IMR-90 (cell line): ENCODE measurements around the gene RUNX2. TPM values are rescaled to one million over a fixed set of nuclear protein-coding genes. Genes with fewer than 3 reads are reported as not detected.

ENCODE experiments used
- ATAC-seq: fragments of 200-7000 bp; cut with Tn5 transposase; 2 replicates; pipeline ENCODE4 v1.9.1; 2020; ENCODE audit warnings: low read depth, mild to moderate bottlenecking, moderate library complexity
- BruUV-seq: library from RNA; stranded (reverse); fragments of 400-500 nt; replicated peaks from 2 replicates; lab custom pipeline; 2021; lab: Mats Ljungman, UMichigan
- CTCF ChIA-PET: fragments of 300-600 bp; formaldehyde crosslinking; extraction: SDS; loops from one replicate; lab custom pipeline; 2021; ENCODE audit warnings: antibody characterized with exemption; lab: Yijun Ruan, JAX
- POLR2A ChIA-PET: fragments of 300-600 bp; sonication (Branson Sonifier 250); formaldehyde crosslinking; loops from one replicate; lab custom pipeline; 2022; ENCODE audit warnings: antibody characterized with exemption; ENCODE audit not compliant: unreplicated experiment; lab: Charles Lee
- DNase-seq: peaks from one replicate; pipeline ENCODE4 v3.0.0; 2013
- H2AFZ ChIP-seq: replicated peaks from 2 replicates; pipeline ENCODE3; 2013; ENCODE audit warnings: low read length, mild to moderate bottlenecking; ENCODE audit not compliant: poor library complexity
- H2AK5ac ChIP-seq: 2 replicates; pipeline ENCODE4 v1.6.1; 2013; ENCODE audit warnings: low read depth, low read length, inconsistent platforms
- H2AK9ac ChIP-seq: replicated peaks from 2 replicates; pipeline ENCODE3; 2013; ENCODE audit warnings: mild to moderate bottlenecking, low read depth, low read length, moderate library complexity; ENCODE audit not compliant: poor library complexity
- H2BK120ac ChIP-seq: 2 replicates; pipeline ENCODE4 v1.6.1; 2013; ENCODE audit warnings: low read depth, low read length, inconsistent platforms
- H2BK15ac ChIP-seq: 3 replicates; pipeline ENCODE4 v1.6.1; 2013; ENCODE audit warnings: low read depth, low read length, inconsistent platforms
- H2BK20ac ChIP-seq: 2 replicates; pipeline ENCODE4 v1.6.1; 2013; ENCODE audit warnings: low read depth, mild to moderate bottlenecking, inconsistent platforms, low read length, moderate library complexity
- H2BK5ac ChIP-seq: 2 replicates; pipeline ENCODE4 v1.6.1; 2013; ENCODE audit warnings: mild to moderate bottlenecking, low read depth, low read length, inconsistent platforms; ENCODE audit not compliant: poor library complexity, severe bottlenecking
- H3K14ac ChIP-seq: replicated peaks from 2 replicates; pipeline ENCODE4 v1.6.1; 2013; ENCODE audit warnings: low read depth, low read length, inconsistent platforms
- H3K18ac ChIP-seq: 2 replicates; pipeline ENCODE4 v1.6.1; 2013; ENCODE audit warnings: low read depth, low read length, control low read depth
- H3K23ac ChIP-seq: 2 replicates; pipeline ENCODE4 v1.6.1; 2013; ENCODE audit warnings: low read depth, low read length, inconsistent platforms
- H3K27ac ChIP-seq: 2 replicates; pipeline ENCODE4 v1.5.1; 2013; ENCODE audit warnings: mild to moderate bottlenecking, control low read depth, low read length; ENCODE audit not compliant: insufficient read depth
- H3K27me3 ChIP-seq: 2 replicates; pipeline ENCODE4 v1.6.1; 2013; ENCODE audit warnings: low read length; ENCODE audit not compliant: control insufficient read depth, insufficient read depth
- H3K36me3 ChIP-seq: 2 replicates; pipeline ENCODE4 v1.6.1; 2013; ENCODE audit warnings: low read length, mixed read lengths; ENCODE audit not compliant: control insufficient read depth, insufficient read depth
- H3K4ac ChIP-seq: 2 replicates; pipeline ENCODE4 v1.6.1; 2013; ENCODE audit warnings: low read depth, low read length, inconsistent platforms
- H3K4me1 ChIP-seq: 2 replicates; pipeline ENCODE4 v1.6.1; 2013; ENCODE audit warnings: low read length, mixed read lengths; ENCODE audit not compliant: control insufficient read depth, insufficient read depth
- H3K4me2 ChIP-seq: 2 replicates; pipeline ENCODE4 v1.6.1; 2013; ENCODE audit warnings: low read depth, mild to moderate bottlenecking, control low read depth, low read length, moderate library complexity
- H3K4me3 ChIP-seq: 2 replicates; pipeline ENCODE4 v1.5.1; 2013; ENCODE audit warnings: low read depth, mild to moderate bottlenecking, control low read depth, low read length, moderate library complexity; ENCODE audit not compliant: insufficient read depth
- H3K56ac ChIP-seq: 2 replicates; pipeline ENCODE4 v1.6.1; 2013; ENCODE audit warnings: low read length, inconsistent platforms; ENCODE audit not compliant: insufficient read depth; ENCODE audit errors: extremely low read depth
- H3K79me1 ChIP-seq, 2 experiments: 2 replicates each; pipeline ENCODE4 v1.6.1; 2013; ENCODE audit warnings: low read length in 2 of 2, inconsistent platforms in 1 of 2, low read depth in 1 of 2
- H3K9ac ChIP-seq: 2 replicates; pipeline ENCODE4 v1.6.1; 2013; ENCODE audit warnings: low read depth, low read length, control low read depth
- H3K9me1 ChIP-seq: 2 replicates; pipeline ENCODE4 v1.6.1; 2013; ENCODE audit warnings: low read length, inconsistent platforms; ENCODE audit not compliant: insufficient read depth
- H3K9me3 ChIP-seq: 2 replicates; pipeline ENCODE4 v1.6.1; 2013; ENCODE audit warnings: low read length; ENCODE audit not compliant: control insufficient read depth, insufficient read depth
- H4K20me1 ChIP-seq: 2 replicates; pipeline ENCODE4 v1.6.1; 2013; ENCODE audit warnings: low read length, inconsistent platforms; ENCODE audit not compliant: insufficient read depth
- H4K5ac ChIP-seq: 2 replicates; pipeline ENCODE4 v1.6.1; 2013; ENCODE audit warnings: mild to moderate bottlenecking, low read depth, low read length, control low read depth
- H4K8ac ChIP-seq, 2 experiments: 2 replicates each; pipeline ENCODE4 v1.6.1; 2013; ENCODE audit warnings: low read depth in 2 of 2, low read length in 2 of 2, control low read depth in 1 of 2, inconsistent platforms in 1 of 2
- H4K91ac ChIP-seq: 2 replicates; pipeline ENCODE4 v1.6.1; 2013; ENCODE audit warnings: low read depth, low read length, inconsistent platforms; ENCODE audit not compliant: insufficient read depth
- CHD1 ChIP-seq: IDR thresholded peaks from 2 replicates; pipeline ENCODE4 v1.6.1; 2012; ENCODE audit warnings: low read depth, low read length, improper control_type of control experiment
- ELK1 ChIP-seq: fragments of 150-350 bp; IDR thresholded peaks from 2 replicates; pipeline ENCODE4 v1.6.1; 2016; ENCODE audit warnings: low read depth, mild to moderate bottlenecking, low read length, moderate library complexity, borderline replicate concordance
- MAZ ChIP-seq: IDR thresholded peaks from 2 replicates; pipeline ENCODE4 v1.6.1; 2012; ENCODE audit warnings: low read depth, mild to moderate bottlenecking, low read length, improper control_type of control experiment, moderate library complexity, borderline replicate concordance
- MXI1 ChIP-seq: IDR thresholded peaks from 2 replicates; pipeline ENCODE4 v1.6.1; 2012; ENCODE audit warnings: low read depth, mild to moderate bottlenecking, low read length, moderate library complexity, borderline replicate concordance
- POLR2A ChIP-seq: IDR thresholded peaks from 2 replicates; pipeline ENCODE4 v1.6.1; 2012; ENCODE audit warnings: mild to moderate bottlenecking, low read depth, low read length
- RCOR1 ChIP-seq: IDR thresholded peaks from 2 replicates; pipeline ENCODE4 v1.6.1; 2012; ENCODE audit warnings: mild to moderate bottlenecking, low read length, improper control_type of control experiment; ENCODE audit not compliant: insufficient replicate concordance
- SMC3 ChIP-seq: fragments of 150-350 bp; IDR thresholded peaks from 2 replicates; pipeline ENCODE4 v1.6.1; 2016; ENCODE audit warnings: low read depth, mild to moderate bottlenecking, antibody characterized with exemption, low read length, moderate library complexity
- WGBS, 2 experiments: methylation state at CpG; one replicate each; pipeline versions ENCODE4 v1.1.5 to v1.1.7; 2013; ENCODE audit warnings: missing lambda C conversion rate in 2 of 2; ENCODE audit not compliant: insufficient read length in 1 of 2; ENCODE audit errors: extremely low coverage in 2 of 2; 5-methylcytosine and 5-hydroxymethylcytosine counted together
- dilution Hi-C: fragments of 300-500 bp; cut with HindIII; formaldehyde crosslinking; loops from one replicate; pipeline ENCODE4 v1.14.3; 2018; ENCODE audit warnings: low sequenced_read_pairs; ENCODE audit not compliant: unreplicated experiment
- in situ Hi-C: fragments of 300-500 bp; cut with MboI; formaldehyde crosslinking; loops from 3 replicates; pipeline ENCODE4 v1.14.3; 2019; ENCODE audit warnings: low sequenced_read_pairs, inconsistent platforms, mixed read lengths
- intact Hi-C: fragments of 100-400 bp; cut with micrococcal nuclease; formaldehyde crosslinking; loops from 2 replicates; pipeline ENCODE4 v1.10.0; 2022
- polyA plus RNA-seq, 3 experiments: library from polyadenylated mRNA; depleted of rRNA; stranded (reverse); fragments of >200 nt; gene quantifications; 2 replicates each; pipeline ENCODE4 v1.2.3, GENCODE V29; 2012; ENCODE audit warnings: low replicate concordance in 1 of 3
- total RNA-seq: library from RNA; depleted of rRNA; stranded (reverse); fragments of >200 nt; gene quantifications from 2 replicates; pipeline ENCODE4 v1.2.3, GENCODE V29; 2012

Gene RUNX2
- total and polyA plus RNA-seq, 2 of the 4 experiments (the other 2 are of a cell fraction): 2.3 to 4.7 TPM

- Histone ChIP-seq H3K9ac (no peak overlapping the region), H3K9me1 (peaks cover 9% of the 10 kb centered on the region), H2BK120ac (no peak overlapping the region), H4K91ac (no peak overlapping the region), H4K20me1 (no peaks in the 10 kb centered on the region), H2AK5ac (no peak overlapping the region), H3K4me1 (peaks cover 3% of the 10 kb centered on the region), H3K18ac (no peak overlapping the region), H3K4ac (no peak overlapping the region), H4K5ac (no peak overlapping the region), H2AFZ (no peak overlapping the region), H3K14ac (no peak overlapping the region), H3K4me2 (no peak overlapping the region), H3K56ac (no peak overlapping the region), H3K79me1 (peaks cover 7 to 38% of the 10 kb centered on the region in 2 experiments; a peak in 3 of 4 replicates), H2AK9ac (no peak overlapping the region), H2BK5ac (no peak overlapping the region), H2BK20ac (no peak overlapping the region), H3K4me3 (no peak overlapping the region), H3K27ac (no peak overlapping the region), H3K36me3 (no peaks in the 10 kb centered on the region), H2BK15ac (no peak overlapping the region), H3K9me3 (no peaks in the 10 kb centered on the region), H3K23ac (no peak overlapping the region), H4K8ac (no peak overlapping the region), H3K27me3 (no peaks in the 10 kb centered on the region)
- DNase-seq (no peak), ATAC-seq (no peak)
- ChIA-PET POLR2A (no interaction called here), CTCF (no interaction called here)
- intact Hi-C loops (no loop called here), in situ Hi-C loops (no loop called here), dilution Hi-C loops (no loop called here)
- TF ChIP-seq RCOR1 (no peak), CHD1 (no peak), MXI1 (no peak), POLR2A (no peak), MAZ (no peak), ELK1 (no peak), SMC3 (no peak)
- BruUV-seq: no TSS peak
- WGBS, 2 experiments: 100% methylated on average over 1 of the region's 2 CpGs; no CpG with 5 or more reads in 1 of the 2 experiments
Measured at GRCh38 chr6:45460166-45460565, 132.0 kb downstream of the RUNX2 start.
